ENCODE results near the gene GPR42. TPM values are rescaled to one million over a fixed set of nuclear protein-coding genes. Genes with fewer than 3 reads are reported as not detected.

The GPR42 gene
- total and polyA plus RNA-seq, 4 experiments from 2014 or later = not detected

DNA sequence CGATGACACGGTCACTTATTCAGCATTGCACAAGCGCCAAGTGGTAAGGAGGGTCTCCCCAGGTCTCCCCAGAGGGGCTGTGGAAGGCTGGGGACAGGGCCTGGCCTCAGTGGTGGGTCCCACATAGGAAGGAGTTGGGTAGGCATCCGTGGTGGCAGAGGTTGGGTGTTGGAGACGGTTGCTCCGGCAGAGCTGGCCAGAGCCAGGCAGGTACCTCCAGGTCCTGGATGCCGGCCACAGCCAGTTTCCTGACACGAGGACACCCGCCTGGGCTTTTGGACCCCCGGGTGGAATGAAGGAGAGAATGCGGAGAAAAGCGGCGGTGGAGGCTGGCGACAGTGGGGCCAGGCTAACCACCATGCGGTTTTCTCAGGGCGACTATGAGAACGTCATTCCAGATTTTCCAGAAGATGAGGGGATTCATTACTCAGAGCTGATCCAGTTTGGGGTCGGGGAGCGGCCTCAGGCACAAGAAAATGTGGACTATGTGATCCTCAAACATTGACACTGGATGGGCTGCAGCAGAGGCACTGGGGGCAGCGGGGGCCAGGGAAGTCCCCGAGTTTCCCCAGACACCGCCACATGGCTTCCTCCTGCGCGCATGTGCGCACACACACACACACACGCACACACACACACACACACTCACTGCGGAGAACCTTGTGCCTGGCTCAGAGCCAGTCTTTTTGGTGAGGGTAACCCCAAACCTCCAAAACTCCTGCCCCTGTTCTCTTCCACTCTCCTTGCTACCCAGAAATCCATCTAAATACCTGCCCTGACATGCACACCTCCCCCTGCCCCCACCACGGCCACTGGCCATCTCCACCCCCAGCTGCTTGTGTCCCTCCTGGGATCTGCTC lies 24.4 kb upstream of the GPR42 start:
- Histone ChIP-seq H3K27ac (ENCODE audit: low read depth, low read length) (peak overlapping the region; percentile 8), H3K27me3 (ENCODE audit: insufficient read depth, low read length) (no peaks in the 10 kb centered on the region), H3K4me3 (ENCODE audit: low read length in 2 of 2) (no peak overlapping the region), H3K9me3 (ENCODE audit: control insufficient read depth in 1 of 2, low read length in 2 of 2) (no peaks in the 10 kb centered on the region), H3K36me3 (ENCODE audit: insufficient read depth, low read length) (no peaks in the 10 kb centered on the region), H3K4me1 (ENCODE audit: insufficient read depth, low read length) (peaks cover 28% of the 10 kb centered on the region)
- Mint-ChIP-seq H3K9me3 (peaks cover 0 to 2% (median 0%) of the 10 kb centered on the region in 8 donors), H3K27ac (peak overlapping the region; percentile 53 to 95 (median 91)), H3K4me1 (peaks cover 22 to 37% (median 29%) of the 10 kb centered on the region in 4 donors), H3K27me3 (peaks cover 3 to 5% of the 10 kb centered on the region in 2 donors), H3K4me3 (peak overlapping the region; percentile 67 to 87 (median 76)), H3K36me3 (peaks cover 0 to 6% of the 10 kb centered on the region in 2 donors)
- peak; percentile 80 to 91 (median 82) for DNase-seq
- intact Hi-C loops (cut with micrococcal nuclease) = loop anchor here (1.0 to 10.0 kb wide), 3 partner anchors 77 to 202 kb away; partner anchors contain the start of genes FXYD7 and LSR
- ChIA-PET CTCF (ENCODE audit: partially characterized antibody) (interaction anchor here (1.1 to 1.6 kb wide), 2 partner anchors 122 to 149 kb away, joined by 3 to 4 read pairs; no protein-coding TSS in a partner anchor), POLR2A (ENCODE audit: partially characterized antibody) (interaction anchor here (0.6 to 2.1 kb wide), 2 partner anchors 14 to 117 kb away, joined by 3 to 7 read pairs; no protein-coding TSS in a partner anchor)

DNA sequence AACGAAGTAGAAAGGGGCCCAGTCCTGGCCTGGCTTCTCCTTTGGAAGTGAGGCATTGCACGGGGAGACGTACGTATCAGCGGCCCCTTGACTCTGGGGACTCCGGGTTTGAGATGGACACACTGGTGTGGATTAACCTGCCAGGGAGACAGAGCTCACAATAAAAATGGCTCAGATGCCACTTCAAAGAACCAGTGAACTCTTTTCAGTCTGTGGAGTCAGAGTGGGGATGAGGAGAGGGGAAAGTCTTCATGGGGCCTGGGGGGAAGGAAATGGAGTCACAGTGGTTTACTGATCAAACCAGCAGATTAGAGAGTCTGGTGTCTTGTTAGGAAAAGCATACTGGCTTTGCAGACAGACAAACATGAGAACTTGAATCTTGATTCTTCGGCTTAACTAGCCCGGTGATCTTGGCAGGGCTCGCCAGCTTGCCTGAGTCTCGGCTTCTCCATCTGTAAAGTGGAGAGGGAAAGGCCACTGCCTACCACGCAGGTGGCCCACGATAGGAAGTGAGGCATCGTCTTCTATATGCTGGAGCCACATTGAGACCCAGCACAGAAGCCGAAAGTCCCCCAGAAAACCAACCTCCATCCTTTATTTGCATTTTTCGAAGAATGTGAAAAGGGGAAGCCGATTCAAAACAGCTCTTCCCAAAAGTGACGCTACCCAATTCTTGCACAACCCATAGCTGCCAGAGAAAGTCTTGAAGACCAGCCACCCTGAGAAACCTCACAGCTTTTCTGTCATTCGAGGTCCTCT lies 23.5 kb upstream of the GPR42 start, which contains the start of gene FFAR1:
FFAR1 (plus strand) TSS at position 732 of the 759 bp plus-strand sequence. CDS start 3,650 bp downstream, outside the sequence.
- Mint-ChIP-seq H3K27ac (peak within 1 kb of the TSS; percentile 53 to 95 (median 91)), H3K4me3 (peak within 1 kb of the TSS; percentile 67 to 87 (median 76)), H3K36me3 (peaks cover 0 to 6% of the 10 kb centered on the region in 2 donors), H3K27me3 (peaks cover 2 to 5% of the 10 kb centered on the region in 2 donors), H3K9me3 (peaks cover 0 to 2% (median 0%) of the 10 kb centered on the region in 8 donors), H3K4me1 (peaks cover 22 to 32% (median 27%) of the 10 kb centered on the region in 4 donors)
- H3K9me3 ChIP-seq (ENCODE audit: control insufficient read depth in 1 of 2, low read length in 2 of 2) = no peaks in the 10 kb centered on the region
- CTCF ChIA-PET (ENCODE audit: partially characterized antibody) = interaction anchor here (0.8 to 1.2 kb wide), 4 partner anchors 10 to 163 kb away, joined by 3 to 9 read pairs (median 4); partner anchors contain the start of gene FFAR3
- peak within 1 kb of the TSS; percentile 8 for H3K27ac ChIP-seq (ENCODE audit: low read depth, low read length)
- no peaks in the 10 kb centered on the region for H3K36me3 ChIP-seq (ENCODE audit: insufficient read depth, low read length)
- peak within 1 kb of the TSS in 1 of 2 donors; percentile 0 for H3K4me3 ChIP-seq (ENCODE audit: low read length in 2 of 2)
- intact Hi-C loops (cut with micrococcal nuclease) = loop anchor here (1.0 to 10.0 kb wide), 3 partner anchors 78 to 203 kb away; partner anchors contain the start of genes FXYD7 and LSR
- H3K27me3 ChIP-seq (ENCODE audit: insufficient read depth, low read length) = no peaks in the 10 kb centered on the region
- POLR2A ChIA-PET (ENCODE audit: partially characterized antibody) = interaction anchor here (0.6 to 2.1 kb wide), 2 partner anchors 15 to 116 kb away, joined by 3 to 7 read pairs; no protein-coding TSS in a partner anchor
- H3K4me1 ChIP-seq (ENCODE audit: insufficient read depth, low read length) = peaks cover 28% of the 10 kb centered on the region
- DNase-seq = peak; percentile 62 to 85 (median 64)

DNA sequence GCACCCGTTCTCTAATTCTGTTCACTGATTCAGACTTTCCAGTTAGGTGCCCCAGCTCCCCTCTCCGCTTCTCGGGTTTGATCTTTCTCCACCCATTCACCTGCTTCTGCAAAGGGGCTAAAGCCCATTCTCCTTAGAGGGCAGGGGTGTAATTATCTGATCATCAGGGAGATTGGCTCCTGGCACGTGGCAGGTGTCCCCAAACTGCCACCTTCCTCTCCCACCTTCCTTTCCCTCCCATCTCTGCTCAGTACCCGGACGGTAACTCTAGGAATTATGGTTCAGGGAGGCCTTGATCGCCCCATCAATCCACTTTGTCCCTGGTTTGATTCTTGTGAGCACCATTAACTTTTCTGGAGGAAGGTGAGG lies 23.0 kb upstream of the GPR42 start:
- ChIA-PET POLR2A (ENCODE audit: partially characterized antibody) (interaction anchor here (2.1 kb wide), 1 partner anchor 115 kb away, joined by 7 read pairs; no protein-coding TSS in a partner anchor), CTCF (ENCODE audit: partially characterized antibody) (interaction anchor here (0.9 to 1.2 kb wide), 2 partner anchors 9 to 147 kb away, joined by 3 to 9 read pairs; partner anchors contain the start of gene FFAR3)
- DNase-seq = peak in 1 of 5 donors; percentile 27
- peaks cover 0 to 9% of the 10 kb centered on the region in 2 donors for H3K27me3 Mint-ChIP-seq
- H3K36me3 ChIP-seq (ENCODE audit: insufficient read depth, low read length) = no peaks in the 10 kb centered on the region
- peak overlapping the region in 7 of 8 donors; percentile 67 to 87 (median 77) for H3K4me3 Mint-ChIP-seq
- no peak overlapping the region for H3K27ac ChIP-seq (ENCODE audit: low read depth, low read length)
- peak overlapping the region in 6 of 7 donors; percentile 29 to 95 (median 90) for H3K27ac Mint-ChIP-seq
- H3K9me3 ChIP-seq (ENCODE audit: control insufficient read depth in 1 of 2, low read length in 2 of 2) = no peaks in the 10 kb centered on the region
- H3K4me1 ChIP-seq (ENCODE audit: insufficient read depth, low read length) = peaks cover 34% of the 10 kb centered on the region
- H3K27me3 ChIP-seq (ENCODE audit: insufficient read depth, low read length) = no peaks in the 10 kb centered on the region
- H3K36me3 Mint-ChIP-seq = peaks cover 0 to 6% of the 10 kb centered on the region in 2 donors
- H3K4me1 Mint-ChIP-seq = peaks cover 26 to 36% (median 32%) of the 10 kb centered on the region in 4 donors
- intact Hi-C loops (cut with micrococcal nuclease) = loop anchor here (1.0 to 10.0 kb wide), 3 partner anchors 79 to 203 kb away; partner anchors contain the start of genes FXYD7 and LSR
- H3K9me3 Mint-ChIP-seq = peaks cover 0 to 2% (median 0%) of the 10 kb centered on the region in 8 donors
- no peak overlapping the region for H3K4me3 ChIP-seq (ENCODE audit: low read length in 2 of 2)

DNA sequence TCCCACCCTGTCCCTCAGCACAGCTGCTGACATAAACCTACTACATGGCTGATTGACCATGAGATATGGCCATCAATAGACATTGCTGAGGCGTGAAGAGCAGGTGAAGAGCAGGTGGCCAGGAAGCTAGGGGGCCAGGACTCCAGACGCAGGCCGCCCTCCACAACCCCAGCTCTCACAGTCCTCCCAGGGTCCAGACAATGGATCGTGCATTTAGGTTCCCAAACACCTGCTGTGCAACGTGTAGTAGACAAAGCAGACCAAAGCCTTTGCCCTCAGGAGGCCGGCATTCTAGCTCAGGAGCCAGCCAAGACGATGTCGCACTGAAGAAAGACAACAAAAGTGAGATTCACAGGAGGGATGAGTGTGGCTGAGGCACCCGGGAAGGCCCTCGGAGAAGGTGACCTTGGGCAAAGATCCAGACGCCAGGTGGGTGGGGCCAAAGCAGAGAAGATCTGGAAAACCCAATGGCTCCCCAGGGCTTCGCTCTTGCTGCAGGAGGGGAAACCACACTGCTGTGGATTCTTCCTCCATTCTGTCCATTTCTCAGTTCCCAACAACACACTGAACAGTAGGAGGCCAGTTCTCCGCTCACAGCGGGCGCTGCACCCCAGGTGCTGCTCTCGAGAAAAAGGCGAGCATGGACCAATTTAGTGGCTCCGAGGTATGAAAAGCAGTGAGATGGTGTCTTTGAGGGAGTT lies 21.8 kb upstream of the GPR42 start:
- ChIA-PET POLR2A (ENCODE audit: partially characterized antibody) (no interaction called here), CTCF (ENCODE audit: partially characterized antibody) (interaction anchor here (0.6 to 2.0 kb wide), 3 partner anchors 120 to 124 kb away, joined by 3 to 6 read pairs (median 6); no protein-coding TSS in a partner anchor)
- H3K4me1 ChIP-seq (ENCODE audit: insufficient read depth, low read length) = peaks cover 41% of the 10 kb centered on the region
- no peaks in the 10 kb centered on the region for H3K36me3 ChIP-seq (ENCODE audit: insufficient read depth, low read length)
- no peaks in the 10 kb centered on the region for H3K9me3 ChIP-seq (ENCODE audit: control insufficient read depth in 1 of 2, low read length in 2 of 2)
- Mint-ChIP-seq H3K4me1 (peaks cover 27 to 37% (median 32%) of the 10 kb centered on the region in 4 donors), H3K4me3 (no peak overlapping the region), H3K36me3 (peaks cover 0 to 6% of the 10 kb centered on the region in 2 donors), H3K9me3 (peaks cover 0 to 2% (median 0%) of the 10 kb centered on the region in 8 donors), H3K27ac (peak overlapping the region in 2 of 7 donors; percentile 19 to 76), H3K27me3 (peaks cover 0 to 14% of the 10 kb centered on the region in 2 donors)
- no peaks in the 10 kb centered on the region for H3K27me3 ChIP-seq (ENCODE audit: insufficient read depth, low read length)
- no peak overlapping the region for H3K4me3 ChIP-seq (ENCODE audit: low read length in 2 of 2)
- intact Hi-C loops (cut with micrococcal nuclease) = loop anchor here (5.0 to 10.0 kb wide), 2 partner anchors 102 to 204 kb away; partner anchors contain the start of genes FXYD7 and LSR
- peak in 1 of 5 donors; percentile 23 for DNase-seq
- H3K27ac ChIP-seq (ENCODE audit: low read depth, low read length) = no peak overlapping the region

DNA sequence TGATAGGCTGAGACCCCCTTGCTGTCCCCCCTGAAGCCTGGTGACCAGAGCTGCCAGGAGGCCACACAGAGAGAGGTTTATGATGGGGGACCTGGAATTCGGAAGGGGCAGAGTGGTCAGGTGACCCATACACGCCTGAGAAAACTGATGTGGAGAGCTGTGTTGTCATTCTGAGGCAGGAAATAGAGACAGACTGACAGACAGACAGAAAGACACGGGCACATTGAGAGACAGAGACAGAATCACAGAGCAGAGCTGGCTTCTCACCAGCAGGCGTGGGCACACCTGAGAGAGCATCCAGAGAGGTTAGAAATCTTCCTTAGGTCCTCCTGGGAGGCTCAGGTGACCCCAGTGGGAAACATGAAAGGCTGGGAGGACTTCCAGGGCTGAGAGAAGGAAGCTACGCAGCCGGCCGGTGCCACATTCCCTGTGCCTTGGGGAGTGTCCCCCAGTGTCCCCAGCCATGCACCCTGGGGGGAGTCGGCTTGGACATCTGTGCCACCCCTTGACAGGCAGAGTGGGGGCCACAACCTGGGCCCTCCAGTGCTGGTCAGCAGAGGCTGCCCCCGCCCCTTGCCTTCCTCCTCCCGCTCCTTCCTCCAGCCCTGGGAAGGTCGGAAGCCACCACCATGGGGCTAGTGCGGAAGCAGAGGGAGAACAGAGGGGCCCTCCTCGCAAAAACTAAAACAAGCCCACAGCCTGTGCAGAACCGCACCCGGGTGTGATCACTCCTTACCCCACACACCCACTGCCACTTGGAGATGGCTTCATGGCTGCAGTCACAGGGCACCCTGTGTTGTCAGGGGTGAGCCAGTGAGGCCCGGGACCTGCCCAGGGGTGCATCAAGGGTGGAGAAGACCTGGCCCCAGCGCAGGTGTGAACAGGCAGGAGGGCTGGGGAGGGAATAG lies 21.0 kb upstream of the GPR42 start:
- Mint-ChIP-seq H3K27ac (peak overlapping the region in 2 of 7 donors; percentile 5 to 19), H3K27me3 (peaks cover 0 to 14% of the 10 kb centered on the region in 2 donors), H3K36me3 (peaks cover 0 to 6% of the 10 kb centered on the region in 2 donors), H3K4me1 (peaks cover 27 to 37% (median 32%) of the 10 kb centered on the region in 4 donors), H3K9me3 (peaks cover 0 to 2% (median 0%) of the 10 kb centered on the region in 8 donors), H3K4me3 (no peak overlapping the region)
- H3K27ac ChIP-seq (ENCODE audit: low read depth, low read length) = no peak overlapping the region
- ChIA-PET CTCF (ENCODE audit: partially characterized antibody) (interaction anchor here (1.3 to 2.0 kb wide), 3 partner anchors 119 to 148 kb away, joined by 4 to 6 read pairs (median 6); no protein-coding TSS in a partner anchor), POLR2A (ENCODE audit: partially characterized antibody) (no interaction called here)
- H3K9me3 ChIP-seq (ENCODE audit: control insufficient read depth in 1 of 2, low read length in 2 of 2) = no peaks in the 10 kb centered on the region
- peak in 1 of 5 donors; percentile 7 for DNase-seq
- H3K4me1 ChIP-seq (ENCODE audit: insufficient read depth, low read length) = peaks cover 41% of the 10 kb centered on the region
- H3K27me3 ChIP-seq (ENCODE audit: insufficient read depth, low read length) = no peaks in the 10 kb centered on the region
- intact Hi-C loops (cut with micrococcal nuclease) = loop anchor here (5.0 to 10.0 kb wide), 2 partner anchors 103 to 205 kb away; partner anchors contain the start of genes FXYD7 and LSR
- no peak overlapping the region for H3K4me3 ChIP-seq (ENCODE audit: low read length in 2 of 2)
- H3K36me3 ChIP-seq (ENCODE audit: insufficient read depth, low read length) = no peaks in the 10 kb centered on the region
